Keratinocyte (primary cell): Measurements from ENCODE around the gene ADGRG6.

Experiments used
- CTCF ChIP-seq, 3 experiments: IDR thresholded peaks in 1 of 3; conservative IDR thresholded peaks in 1 of 3; optimal IDR thresholded peaks in 1 of 3; 2 replicates in 2 of 3; 3 replicates in 1 of 3; pipeline versions ENCODE3 to v1.5.1; 2011; ENCODE audit warnings: low read length in 3 of 3, mild to moderate bottlenecking in 3 of 3, moderate library complexity in 2 of 3, control low read depth in 1 of 3, inconsistent platforms in 1 of 3; ENCODE audit not compliant: insufficient read depth in 2 of 3; ENCODE audit errors: extremely low read depth in 1 of 3
- EZH2 ChIP-seq: IDR thresholded peaks from one replicate; pipeline ENCODE4 v1.6.1; 2012; ENCODE audit warnings: inconsistent platforms, mild to moderate bottlenecking, low read length, moderate library complexity

- TF ChIP-seq CTCF (optimal IDR thresholded peaks at IDR 0.05 in 1 of 3, IDR thresholded peaks at IDR 0.05 in 1 of 3, conservative IDR thresholded peaks at IDR 0.05 in 1 of 3; ENCODE audit: extremely low read depth in 1 of 3, insufficient read depth in 2 of 3, low read length in 3 of 3) (no peak), EZH2 (no peak)
Measured at GRCh38 chr6:142369266-142369665, 67.5 kb downstream of the ADGRG6 start.
